Ecto neural progenitor cell (in vitro differentiated cells): ENCODE data around the gene PIGV.

Experiments used
- DNase-seq: peaks from one replicate; pipeline ENCODE4 v3.0.0-alpha.2; 2018; ENCODE audit warnings: low spot score

PIGV gene

GRCh38 chr1:26787706-26788514 lies at the start of gene PIGV:
Gene PIGV, plus strand, starts transcription at chr1:26787950. Its CDS starts 2,866 bp downstream, at chr1:26790816.
- DNase-seq = peak; percentile 95

- no peak for DNase-seq
Measured at GRCh38 chr1:26739329-26739914, 48.3 kb upstream of the PIGV start.

GRCh38 chr1:26740023-26740634 lies 47.6 kb upstream of the PIGV start:
- no peak for DNase-seq

GRCh38 chr1:26740952-26741351 lies 46.8 kb upstream of the PIGV start:
- DNase-seq = no peak

GRCh38 chr1:26743426-26744059 lies 44.2 kb upstream of the PIGV start:
- no peak for DNase-seq

- DNase-seq = peak; percentile 57
Measured at GRCh38 chr1:26744075-26744959, 43.4 kb upstream of the PIGV start.

GRCh38 chr1:26745191-26745590 lies 42.6 kb upstream of the PIGV start:
- DNase-seq = no peak

- no peak for DNase-seq
Measured at GRCh38 chr1:26747048-26747447, 40.7 kb upstream of the PIGV start.

- no peak for DNase-seq
Measured at GRCh38 chr1:26748351-26748750, 39.4 kb upstream of the PIGV start.

- DNase-seq = no peak
Measured at GRCh38 chr1:26749458-26749857, 38.3 kb upstream of the PIGV start.

GRCh38 chr1:26750428-26750827 lies 37.3 kb upstream of the PIGV start:
- DNase-seq = no peak

- no peak for DNase-seq
Measured at GRCh38 chr1:26752519-26752918, 35.2 kb upstream of the PIGV start.

- DNase-seq = no peak
Measured at GRCh38 chr1:26754086-26754874, 33.5 kb upstream of the PIGV start.

GRCh38 chr1:26758358-26758757 lies 29.4 kb upstream of the PIGV start:
- DNase-seq = no peak

- no peak for DNase-seq
Measured at GRCh38 chr1:26759531-26759930, 28.2 kb upstream of the PIGV start.

- no peak for DNase-seq
Measured at GRCh38 chr1:26761217-26761616, 26.5 kb upstream of the PIGV start.

- no peak for DNase-seq
Measured at GRCh38 chr1:26767714-26768113, 20.0 kb upstream of the PIGV start.

- DNase-seq = no peak
Measured at GRCh38 chr1:26768755-26769154, 19.0 kb upstream of the PIGV start.

- no peak for DNase-seq
Measured at GRCh38 chr1:26771285-26771642, 16.5 kb upstream of the PIGV start.

- DNase-seq = no peak
Measured at GRCh38 chr1:26771643-26772321, 16.0 kb upstream of the PIGV start.
